Activated T-helper 17 cell treated with anti-CD3 and anti-CD28 coated beads, Interleukin-2, amount 50 U/mL, for 72 hours (primary cell): ENCODE data around the gene PRCD. TPM values are rescaled to one million over a fixed set of nuclear protein-coding genes. Genes with fewer than 3 reads are reported as not detected.

ENCODE experiments used
- ATAC-seq: fragments of 150-1000 bp; cut with Tn5 transposase; replicated peaks from 2 replicates; pipeline ENCODE4 v1.10.0; 2021; ENCODE audit warnings: mild to moderate bottlenecking, moderate library complexity
- H3K27ac Mint-ChIP-seq: one replicate; pipeline ENCODE4 v1.8.0; 2022; ENCODE audit warnings: mixed read lengths
- H3K27me3 Mint-ChIP-seq: one replicate; pipeline ENCODE4 v1.8.0; 2022; ENCODE audit warnings: mixed read lengths
- H3K36me3 Mint-ChIP-seq: one replicate; pipeline ENCODE4 v1.8.0; 2022; ENCODE audit warnings: low read depth, mild to moderate bottlenecking, mixed read lengths
- H3K4me1 Mint-ChIP-seq: one replicate; pipeline ENCODE4 v1.8.0; 2022; ENCODE audit warnings: mixed read lengths
- H3K4me3 Mint-ChIP-seq: one replicate; pipeline ENCODE4 v1.8.0; 2022; ENCODE audit warnings: mild to moderate bottlenecking, mixed read lengths
- H3K9me3 Mint-ChIP-seq: one replicate; pipeline ENCODE4 v1.8.0; 2022; ENCODE audit warnings: mixed read lengths
- total RNA-seq, 2 donors: library from RNA; stranded (reverse); gene quantifications; one replicate each; pipeline ENCODE4 v1.2.3, GENCODE V29; 2022

PRCD gene
- total RNA-seq, 2 donors from 2014 or later, result not detected

DNA sequence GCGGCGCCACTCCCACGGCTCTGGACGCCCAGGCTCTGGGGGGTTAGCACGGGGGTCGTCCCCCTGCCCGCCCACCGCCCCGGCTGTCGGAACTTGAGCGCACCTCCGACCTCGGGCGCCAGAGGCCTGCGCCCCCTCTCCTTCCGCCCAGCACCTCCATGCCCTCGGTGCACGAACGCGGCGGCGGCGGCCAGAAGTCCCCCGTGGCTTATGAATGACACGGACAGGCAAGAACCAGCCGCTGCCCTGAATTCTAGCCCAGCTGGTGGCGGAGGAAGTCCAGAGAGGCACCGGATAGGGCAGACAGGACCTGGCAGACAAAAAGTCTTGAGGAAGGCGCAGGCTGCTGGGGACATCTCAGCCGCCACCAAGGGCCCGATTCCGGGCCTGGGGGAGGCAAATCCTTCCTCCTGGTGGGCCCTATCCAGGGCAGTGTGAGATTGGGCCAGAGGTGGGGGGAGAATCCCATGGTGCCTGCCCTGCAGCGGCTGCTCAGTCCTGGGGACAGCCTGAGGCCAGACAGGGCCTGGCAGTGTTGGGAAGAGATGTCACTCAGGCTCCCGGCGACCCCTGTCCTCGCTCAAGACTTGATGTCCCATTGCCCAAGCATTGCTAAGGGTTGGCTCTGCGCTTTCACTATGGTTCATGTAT is 1.4 kb upstream of the PRCD start:
- no peak for ATAC-seq
- Mint-ChIP-seq H3K4me3 (peak overlapping the region; percentile 20), H3K27me3 (peaks cover 28% of the 10 kb centered on the region), H3K36me3 (no peaks in the 10 kb centered on the region), H3K27ac (no peak overlapping the region), H3K9me3 (no peaks in the 10 kb centered on the region), H3K4me1 (no peaks in the 10 kb centered on the region)

DNA sequence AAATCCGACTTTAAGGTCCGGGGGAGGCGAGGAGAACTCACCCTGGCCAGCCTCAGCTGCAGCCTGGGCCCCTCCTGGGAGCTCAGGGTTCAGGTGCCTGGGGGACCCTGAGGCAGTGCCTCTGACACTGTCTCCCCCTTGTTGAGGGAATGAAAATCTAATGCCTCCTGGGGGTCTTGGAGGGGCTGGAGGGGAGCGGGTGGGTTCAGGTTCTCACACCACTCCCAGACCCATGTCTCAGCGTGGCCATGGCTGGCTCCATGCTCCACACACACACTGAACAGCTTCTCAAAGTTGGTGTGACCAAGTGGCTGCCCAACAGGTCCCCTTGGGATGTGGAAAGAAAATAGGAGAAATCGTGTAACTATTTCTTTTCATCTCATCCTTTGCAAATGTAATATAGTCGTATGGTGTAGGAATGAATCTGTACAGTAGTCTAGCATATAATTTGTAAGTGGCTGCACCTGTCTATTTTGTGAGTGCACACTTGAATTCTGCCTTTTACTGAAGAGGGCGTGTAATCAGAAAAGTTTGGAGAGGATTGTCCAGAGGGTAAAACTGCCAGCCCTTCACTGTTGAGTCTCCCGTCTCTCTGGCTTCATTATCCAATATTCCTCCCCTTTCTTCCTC is 788 bp upstream of the PRCD start:
- Mint-ChIP-seq H3K27me3 (peaks cover 28% of the 10 kb centered on the region), H3K9me3 (no peaks in the 10 kb centered on the region)
- no peak for ATAC-seq

DNA sequence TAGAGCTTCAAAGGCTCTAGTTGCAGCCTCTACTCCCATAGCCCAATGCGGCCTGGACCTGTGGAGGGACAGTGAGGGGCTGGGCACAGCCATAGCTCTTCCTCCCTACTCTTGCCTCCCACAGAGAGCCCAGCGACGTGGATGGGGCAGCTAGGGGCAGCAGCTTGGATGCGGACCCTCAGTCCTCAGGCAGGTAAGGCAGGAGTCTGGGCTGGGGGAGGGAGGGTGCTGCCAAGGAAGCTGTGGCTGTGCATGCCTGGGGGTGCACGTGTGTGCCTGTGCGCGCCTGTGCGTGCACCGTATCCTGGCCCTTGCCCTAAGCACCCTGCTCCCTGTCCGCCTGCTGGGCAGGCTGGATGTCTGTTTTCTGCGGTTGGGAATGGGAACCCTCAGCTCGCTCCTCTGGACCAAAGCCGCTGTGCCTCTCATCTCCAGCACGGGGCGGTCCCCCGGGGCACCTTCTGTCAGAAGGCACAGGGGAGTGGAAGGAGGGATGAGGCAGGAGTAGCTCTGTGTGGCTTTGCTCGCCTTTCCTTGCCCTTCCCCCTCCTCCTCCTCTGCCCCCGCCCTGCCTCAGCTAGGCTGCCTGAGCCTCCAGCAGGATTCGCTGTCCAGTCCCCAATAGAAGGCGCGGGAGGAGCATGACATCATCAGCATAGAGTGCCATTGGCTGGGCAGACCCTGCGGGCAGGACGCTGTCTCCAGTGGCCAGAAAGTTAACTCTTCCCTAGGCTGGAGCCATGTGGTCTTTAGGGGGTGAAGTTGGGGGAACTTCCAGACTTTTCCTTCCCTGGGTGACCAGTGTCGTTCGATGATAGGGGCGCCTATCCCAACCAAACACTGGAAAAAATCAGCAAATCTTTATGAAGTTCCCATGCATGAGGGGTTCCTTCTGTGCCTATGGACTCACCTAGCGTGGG is 797 bp downstream of the PRCD start:
- no peaks in the 10 kb centered on the region for H3K9me3 Mint-ChIP-seq
- peaks cover 28% of the 10 kb centered on the region for H3K27me3 Mint-ChIP-seq
- H3K4me1 Mint-ChIP-seq, result no peaks in the 10 kb centered on the region
- no peak overlapping the region for H3K4me3 Mint-ChIP-seq
- no peaks in the 10 kb centered on the region for H3K36me3 Mint-ChIP-seq
- no peak overlapping the region for H3K27ac Mint-ChIP-seq
- peak; percentile 83 for ATAC-seq

More for the DNA sequence above, 788 bp upstream of the PRCD start:
- H3K36me3 Mint-ChIP-seq, result no peaks in the 10 kb centered on the region
- no peaks in the 10 kb centered on the region for H3K4me1 Mint-ChIP-seq
- H3K4me3 Mint-ChIP-seq, result peak overlapping the region; percentile 20
- H3K27ac Mint-ChIP-seq, result no peak overlapping the region

DNA sequence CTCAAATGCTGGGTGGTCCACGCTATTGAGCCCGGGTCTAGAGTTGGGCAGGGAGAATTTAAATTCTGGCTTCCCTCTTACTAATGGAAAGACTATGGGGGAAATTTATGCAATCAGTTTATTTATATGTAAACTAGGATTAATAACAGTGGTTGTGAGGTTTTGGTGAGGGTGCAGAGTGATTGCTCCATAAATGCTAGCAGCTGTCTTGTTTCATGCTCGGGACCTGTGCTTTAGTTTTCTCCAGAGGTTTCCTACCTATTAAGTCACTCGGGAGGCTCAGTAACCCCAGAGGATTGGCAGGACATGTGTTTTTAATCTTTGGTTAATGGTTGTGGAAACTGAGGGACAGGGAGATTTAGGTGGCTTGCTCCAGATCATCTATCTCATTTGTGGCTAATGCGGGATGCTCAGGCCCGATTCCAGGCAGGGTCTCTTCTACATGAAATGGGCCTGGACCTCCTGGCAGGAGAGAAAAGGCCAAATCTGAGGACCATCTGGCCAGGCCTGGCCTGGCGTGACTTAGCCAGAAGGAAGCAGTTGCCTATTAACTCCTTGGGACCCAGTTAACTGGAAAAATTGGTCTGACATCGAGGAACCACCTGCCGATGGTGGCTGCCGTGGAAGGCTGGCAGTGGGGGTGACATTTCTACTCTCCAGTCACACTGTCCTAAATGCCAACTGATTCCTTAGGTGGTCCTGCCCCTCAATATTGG is 2.1 kb downstream of the PRCD start:
- Mint-ChIP-seq H3K36me3 (no peaks in the 10 kb centered on the region), H3K4me3 (no peak overlapping the region), H3K4me1 (no peaks in the 10 kb centered on the region), H3K27ac (no peak overlapping the region), H3K27me3 (peaks cover 21% of the 10 kb centered on the region), H3K9me3 (no peaks in the 10 kb centered on the region)
- no peak for ATAC-seq

GRCh38 chr17:76542566-76542971 is 2.7 kb downstream of the PRCD start:
- no peak overlapping the region for H3K27ac Mint-ChIP-seq
- H3K36me3 Mint-ChIP-seq, result no peaks in the 10 kb centered on the region
- no peak for ATAC-seq
- H3K27me3 Mint-ChIP-seq, result peaks cover 20% of the 10 kb centered on the region
- H3K4me1 Mint-ChIP-seq, result no peaks in the 10 kb centered on the region
- H3K9me3 Mint-ChIP-seq, result no peaks in the 10 kb centered on the region
- no peak overlapping the region for H3K4me3 Mint-ChIP-seq

DNA sequence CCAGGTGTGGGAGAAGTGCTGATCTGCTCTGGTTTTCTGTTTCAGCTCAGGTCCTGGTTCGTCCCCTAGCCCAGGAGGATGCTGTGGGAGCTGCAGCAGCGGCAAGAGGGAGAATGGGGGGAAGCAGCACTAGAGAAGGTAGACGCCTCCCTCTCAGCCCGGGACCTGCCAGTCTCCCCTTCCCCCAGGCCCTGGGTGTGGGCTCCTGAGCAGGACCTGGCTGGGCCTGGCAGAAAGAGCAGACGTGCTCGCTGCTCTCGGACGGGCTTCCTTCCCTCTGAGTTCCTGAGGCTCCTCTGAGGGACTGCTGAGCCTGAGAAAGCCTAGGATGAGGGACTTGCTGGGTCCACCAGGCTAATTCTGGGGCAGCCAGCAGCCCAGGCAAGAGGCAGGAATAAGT is 3.1 kb downstream of the PRCD start:
- Mint-ChIP-seq H3K27ac (no peak overlapping the region), H3K27me3 (peaks cover 20% of the 10 kb centered on the region), H3K4me3 (no peak overlapping the region), H3K36me3 (no peaks in the 10 kb centered on the region), H3K9me3 (no peaks in the 10 kb centered on the region), H3K4me1 (no peaks in the 10 kb centered on the region)
- no peak for ATAC-seq

DNA sequence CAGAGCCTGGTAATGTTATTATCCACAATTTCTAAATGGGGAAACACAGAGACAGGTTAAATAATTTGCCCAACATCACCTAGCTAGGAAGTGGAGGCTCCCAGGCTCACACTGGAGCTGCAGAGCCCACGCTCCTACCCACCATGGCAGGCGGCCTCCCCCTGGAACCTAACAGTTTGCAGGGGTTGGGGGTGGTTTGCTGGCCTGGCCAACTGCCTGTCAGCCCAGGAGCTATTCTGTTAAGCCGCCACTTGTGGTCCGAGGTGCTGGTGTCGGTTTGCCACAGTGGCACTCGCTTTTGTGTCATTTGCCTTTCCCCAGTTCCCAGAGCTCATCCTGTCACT is 3.6 kb downstream of the PRCD start:
- Mint-ChIP-seq H3K4me1 (no peaks in the 10 kb centered on the region), H3K4me3 (no peak overlapping the region), H3K27me3 (peaks cover 20% of the 10 kb centered on the region), H3K27ac (no peak overlapping the region), H3K36me3 (no peaks in the 10 kb centered on the region), H3K9me3 (no peaks in the 10 kb centered on the region)
- no peak for ATAC-seq

GRCh38 chr17:76543826-76544545 is 4.1 kb downstream of the PRCD start:
- peaks cover 17% of the 10 kb centered on the region for H3K27me3 Mint-ChIP-seq
- no peak for ATAC-seq
- H3K36me3 Mint-ChIP-seq, result no peaks in the 10 kb centered on the region
- no peaks in the 10 kb centered on the region for H3K4me1 Mint-ChIP-seq
- no peak overlapping the region for H3K4me3 Mint-ChIP-seq
- no peaks in the 10 kb centered on the region for H3K9me3 Mint-ChIP-seq
- no peak overlapping the region for H3K27ac Mint-ChIP-seq

DNA sequence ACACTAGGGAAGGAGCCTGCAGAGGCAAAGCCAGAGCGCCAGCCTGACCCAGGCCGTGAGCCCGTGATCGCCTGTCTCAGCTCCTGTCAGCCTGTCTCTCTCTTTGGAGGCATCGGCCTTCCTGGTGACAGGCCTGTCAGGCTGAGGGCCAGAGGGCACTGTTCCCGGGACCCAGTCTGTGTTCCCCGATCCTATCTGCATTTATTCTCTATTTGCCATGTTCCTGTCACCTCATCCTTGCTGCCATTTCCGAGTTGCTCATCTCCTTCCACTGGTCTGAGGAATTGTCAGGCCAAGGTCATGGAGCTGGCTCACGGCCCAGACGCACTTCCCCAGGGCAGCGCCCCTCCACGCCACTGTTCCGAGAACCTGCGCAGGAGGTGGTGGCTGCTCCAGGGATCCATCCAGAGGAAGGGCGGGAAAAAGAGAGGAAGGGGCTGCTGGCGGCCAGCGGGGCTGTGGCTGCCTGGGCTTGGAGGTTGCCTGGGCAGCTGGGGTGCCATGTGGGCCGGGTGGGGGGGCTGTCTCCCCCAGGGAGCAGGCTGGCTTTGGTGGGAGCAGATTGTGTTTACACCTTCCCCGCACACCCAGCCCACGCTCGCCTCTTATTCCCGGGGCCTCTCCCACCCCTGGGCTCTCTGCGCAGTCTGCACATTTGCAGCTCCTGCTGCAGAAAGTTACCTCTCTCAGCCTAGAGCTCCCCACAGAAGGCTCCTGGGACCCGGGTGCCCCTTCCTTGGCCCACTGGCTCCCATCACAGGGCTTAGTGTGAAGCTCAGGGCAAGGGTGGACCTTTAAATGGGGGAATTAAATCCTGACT is 4.9 kb downstream of the PRCD start:
- no peaks in the 10 kb centered on the region for H3K36me3 Mint-ChIP-seq
- H3K4me1 Mint-ChIP-seq, result no peaks in the 10 kb centered on the region
- no peaks in the 10 kb centered on the region for H3K9me3 Mint-ChIP-seq
- peaks cover 9% of the 10 kb centered on the region for H3K27me3 Mint-ChIP-seq
- no peak overlapping the region for H3K4me3 Mint-ChIP-seq
- no peak overlapping the region for H3K27ac Mint-ChIP-seq
- ATAC-seq, result no peak

- H3K4me3 Mint-ChIP-seq, result no peak overlapping the region
- no peak overlapping the region for H3K27ac Mint-ChIP-seq
- H3K4me1 Mint-ChIP-seq, result peaks cover 3% of the 10 kb centered on the region
- H3K9me3 Mint-ChIP-seq, result no peaks in the 10 kb centered on the region
- H3K36me3 Mint-ChIP-seq, result no peaks in the 10 kb centered on the region
- no peak for ATAC-seq
- H3K27me3 Mint-ChIP-seq, result peaks cover 9% of the 10 kb centered on the region
Measured at GRCh38 chr17:76545918-76546555, 6.2 kb downstream of the PRCD start.

DNA sequence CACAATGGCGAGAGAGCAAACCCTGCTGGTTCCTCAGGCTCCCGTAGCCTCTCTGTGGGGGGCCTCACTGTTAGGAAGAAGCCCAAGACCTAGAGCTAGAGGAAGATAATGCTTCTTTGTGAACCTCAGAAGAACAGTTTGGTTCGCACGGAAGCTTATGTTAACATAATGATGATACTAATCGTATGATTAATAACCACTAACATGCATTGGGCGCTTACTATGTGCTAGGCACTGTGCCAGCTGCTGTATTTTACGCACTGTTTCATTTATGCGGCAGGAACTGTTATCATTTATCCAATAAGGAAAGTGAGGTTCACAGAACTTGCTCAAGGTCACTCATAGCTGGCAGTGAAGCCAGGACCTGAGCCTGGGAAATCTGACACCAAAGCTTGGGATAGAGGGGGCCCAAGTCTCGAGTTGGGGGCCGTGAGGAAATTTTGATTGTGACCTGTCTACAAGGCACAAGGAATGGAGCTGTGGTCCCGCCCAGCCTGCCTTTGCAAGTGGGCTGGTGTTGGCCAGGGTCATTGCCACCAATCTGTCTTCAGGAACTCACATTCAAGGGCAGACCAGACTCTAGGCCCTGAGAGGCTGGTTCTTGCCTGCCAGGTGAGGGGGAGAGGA is 6.8 kb downstream of the PRCD start:
- Mint-ChIP-seq H3K9me3 (no peaks in the 10 kb centered on the region), H3K4me1 (peaks cover 4% of the 10 kb centered on the region), H3K27ac (no peak overlapping the region), H3K27me3 (peaks cover 9% of the 10 kb centered on the region), H3K4me3 (no peak overlapping the region), H3K36me3 (no peaks in the 10 kb centered on the region)
- ATAC-seq, result no peak

GRCh38 chr17:76547183-76547641 is 7.4 kb downstream of the PRCD start:
- peak; percentile 74 for ATAC-seq
- peaks cover 6% of the 10 kb centered on the region for H3K27me3 Mint-ChIP-seq
- H3K4me1 Mint-ChIP-seq, result peaks cover 4% of the 10 kb centered on the region

More at GRCh38 chr17:76547183-76547641, 7.4 kb downstream of the PRCD start:
- H3K27ac Mint-ChIP-seq, result no peak overlapping the region
- H3K36me3 Mint-ChIP-seq, result no peaks in the 10 kb centered on the region
- H3K9me3 Mint-ChIP-seq, result no peaks in the 10 kb centered on the region
- no peak overlapping the region for H3K4me3 Mint-ChIP-seq
